AG09319 (cell line): ENCODE measurements around the gene HS6ST3.

ENCODE experiments used
- DNase-seq: peaks from one replicate; pipeline ENCODE4 v3.0.0-alpha.2; 2010; ENCODE audit warnings: low read depth; ENCODE audit errors: extremely low read depth
- CTCF ChIP-seq: IDR thresholded peaks from 2 replicates; pipeline ENCODE4 v1.5.1; 2011; ENCODE audit warnings: low read depth, mild to moderate bottlenecking, inconsistent platforms, low read length, moderate library complexity

Gene HS6ST3

DNA sequence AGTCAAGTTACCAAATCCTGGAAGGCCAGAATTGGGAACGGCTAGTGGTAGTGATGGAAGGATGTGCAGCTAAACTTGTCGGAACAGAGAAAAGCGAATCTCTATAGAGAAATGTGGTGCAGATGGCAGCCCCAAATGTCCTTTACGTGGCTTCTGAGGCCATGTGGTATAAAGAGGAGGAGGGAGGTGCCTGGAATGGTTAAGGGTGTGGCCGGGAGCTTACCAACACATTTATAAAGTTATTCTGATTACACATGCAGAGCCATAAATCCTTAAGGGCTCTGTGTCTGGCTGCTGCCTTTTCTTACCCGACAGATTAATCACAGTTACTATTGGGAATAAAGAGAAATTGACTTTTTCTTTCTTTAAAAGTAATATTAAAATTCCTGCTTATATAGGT lies 714.3 kb downstream of the HS6ST3 start:
- no peak for TF ChIP-seq CTCF
- DNase-seq: no peak

GRCh38 chr13:96806746-96807145 lies 716.8 kb downstream of the HS6ST3 start:
- no peak for TF ChIP-seq CTCF
- DNase-seq: no peak

GRCh38 chr13:96809366-96810096 lies 719.6 kb downstream of the HS6ST3 start:
- no peak for TF ChIP-seq CTCF
- no peak for DNase-seq

- no peak for TF ChIP-seq CTCF
These were observed 720.2 kb downstream of the HS6ST3 start for GRCh38 chr13:96810104-96810503.

GRCh38 chr13:96811049-96811448 lies 721.1 kb downstream of the HS6ST3 start:
- TF ChIP-seq CTCF: no peak
- DNase-seq: no peak

More at GRCh38 chr13:96810104-96810503, 720.2 kb downstream of the HS6ST3 start:
- no peak for DNase-seq

DNA sequence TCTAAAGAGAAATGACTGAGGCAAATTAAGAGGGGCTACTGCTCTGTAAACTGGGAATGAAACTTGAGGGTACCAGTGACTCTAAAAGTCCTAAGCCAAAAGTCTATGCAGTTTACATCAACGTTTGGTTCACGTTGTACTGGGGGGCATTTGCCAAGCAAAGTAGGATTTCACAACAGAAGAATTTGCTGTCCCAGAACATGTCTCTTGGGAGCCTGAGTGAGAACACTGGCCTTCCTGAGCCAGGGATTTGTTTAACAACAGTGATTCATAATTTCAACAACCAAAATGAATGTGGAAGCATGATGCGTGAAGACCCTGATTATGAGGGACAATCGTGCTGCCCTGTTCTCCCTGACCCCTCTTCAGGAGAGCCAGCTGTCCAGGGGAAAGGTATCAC lies 726.4 kb downstream of the HS6ST3 start:
- DNase-seq: no peak
- TF ChIP-seq CTCF: no peak

GRCh38 chr13:96816874-96817273 lies 727.0 kb downstream of the HS6ST3 start:
- TF ChIP-seq CTCF: no peak
- no peak for DNase-seq
